K562 (cell line): ENCODE data around the gene ATP6V1G2. TPM values are rescaled to one million over a fixed set of nuclear protein-coding genes. Genes with fewer than 3 reads are reported as not detected.

ENCODE experiments used
- ATAC-seq: fragments of 200-7000 bp; cut with Tn5 transposase; 3 replicates; pipeline ENCODE4 v1.9.1; 2020; ENCODE audit warnings: moderate library complexity
- BruUV-seq: library from RNA; stranded (reverse); fragments of 400-500 nt; replicated peaks from 2 replicates; lab custom pipeline; 2021; lab: Mats Ljungman, UMichigan
- CTCF ChIA-PET: fragments of 300-600 bp; formaldehyde crosslinking; extraction: SDS; loops from one replicate; lab custom pipeline; 2021; ENCODE audit warnings: low intra/inter-chr PET ratio; lab: Yijun Ruan, JAX
- POLR2A ChIA-PET: fragments of 300-600, 350-650 bp; sonication (Branson Sonifier 250); formaldehyde crosslinking; extraction: SDS; loops from one replicate; lab custom pipeline; 2021; ENCODE audit warnings: antibody characterized with exemption, inconsistent platforms; lab: Yijun Ruan, JAX
- DNase-seq, 4 experiments: peaks; one replicate each; pipeline versions ENCODE4 v3.0.0 to v3.0.0-alpha.2; 2011 to 2018; ENCODE audit warnings: low spot score in 3 of 4, mixed read lengths in 3 of 4; ENCODE audit errors: extremely low read depth in 1 of 4
- FAIRE-seq: peaks from 2 replicates; lab custom pipeline; 2011; peaks lifted over from hg19 to GRCh38; lab: Jason Lieb, UNC
- H2AFZ ChIP-seq: 2 replicates; pipeline ENCODE4 v1.6.0; 2011; ENCODE audit warnings: low read depth, low read length, control low read depth, inconsistent platforms
- H3K27ac ChIP-seq: fragments of 200-600 bp; 3 replicates; pipeline ENCODE4 v1.8.0; 2011; ENCODE audit warnings: low read depth, mild to moderate bottlenecking, control low read depth, inconsistent platforms, low read length, moderate library complexity, mixed read lengths; ENCODE audit errors: extremely low read depth
- H3K27me3 ChIP-seq, 2 experiments: fragments of 300-600 bp in 1 of 2; 2 replicates in 1 of 2; 3 replicates in 1 of 2; pipeline versions ENCODE4 v1.6.0 to v1.8.0; 2011; ENCODE audit warnings: inconsistent platforms in 2 of 2, low read length in 2 of 2, mild to moderate bottlenecking in 1 of 2, mixed read lengths in 1 of 2, moderate library complexity in 1 of 2; ENCODE audit not compliant: control insufficient read depth in 2 of 2, insufficient read depth in 2 of 2
- H3K36me3 ChIP-seq: fragments of 300-600 bp; 3 replicates; pipeline ENCODE4 v1.8.0; 2011; ENCODE audit warnings: mild to moderate bottlenecking, low read length, inconsistent platforms; ENCODE audit not compliant: control insufficient read depth, insufficient read depth
- H3K4me1 ChIP-seq, 2 experiments: fragments of 200-600 bp in 1 of 2; replicated peaks in 1 of 2; 2 replicates in 1 of 2; 3 replicates in 1 of 2; pipeline versions ENCODE4 v1.5.1 to v1.8.0; 2011; ENCODE audit warnings: inconsistent platforms in 2 of 2, low read length in 2 of 2, mild to moderate bottlenecking in 1 of 2, mixed read lengths in 1 of 2, moderate library complexity in 1 of 2; ENCODE audit not compliant: control insufficient read depth in 2 of 2, insufficient read depth in 2 of 2
- H3K4me2 ChIP-seq: 2 replicates; pipeline ENCODE4 v1.6.1; 2011; ENCODE audit warnings: low read length, control low read depth, inconsistent platforms, mixed read lengths; ENCODE audit not compliant: insufficient read depth
- H3K4me3 ChIP-seq: fragments of 200-600 bp; sonication (generic), shearing (Covaris generic); 2 replicates; pipeline ENCODE4 v1.5.1; 2016; ENCODE audit warnings: control low read depth, inconsistent platforms
- H3K79me2 ChIP-seq: fragments of 200-600 bp; 3 replicates; pipeline ENCODE4 v1.8.0; 2011; ENCODE audit warnings: low read length, inconsistent platforms; ENCODE audit not compliant: control insufficient read depth, insufficient read depth
- H3K9ac ChIP-seq, 2 experiments: 2 replicates each; pipeline versions ENCODE4 v1.6.0 to v1.6.1; 2011; ENCODE audit warnings: low read depth in 2 of 2, low read length in 2 of 2, control low read depth in 1 of 2, inconsistent platforms in 1 of 2, mild to moderate bottlenecking in 1 of 2, mixed read lengths in 1 of 2; ENCODE audit not compliant: insufficient read depth in 1 of 2
- H3K9me1 ChIP-seq: one replicate; pipeline ENCODE4 v1.6.0; 2011; ENCODE audit warnings: inconsistent platforms, mild to moderate bottlenecking, low read length, moderate library complexity; ENCODE audit not compliant: control insufficient read depth, insufficient read depth
- H3K9me3 ChIP-seq: replicated peaks from 2 replicates; pipeline ENCODE4 v1.5.1; 2011; ENCODE audit warnings: low read depth, low read length, inconsistent platforms; ENCODE audit not compliant: control insufficient read depth, insufficient read depth
- H4K20me1 ChIP-seq: replicated peaks from 2 replicates; pipeline ENCODE4 v1.6.1; 2011; ENCODE audit warnings: low read length, inconsistent platforms, mixed read lengths; ENCODE audit not compliant: control insufficient read depth, insufficient read depth
- CEBPG ChIP-seq, 3 experiments: fragments of 200-800 bp in 1 of 3; sonication (Bioruptor generic) in 1 of 3; sonication (generic) in 1 of 3; formaldehyde crosslinking in 1 of 3; IDR thresholded peaks in 2 of 3; conservative IDR thresholded peaks in 1 of 3; 2 replicates each; pipeline versions ENCODE4 v1.6.1 to v1.8.0; 2016 to 2022; ENCODE audit warnings: missing compliant biosample characterization in 2 of 3, missing genetic modification characterization in 2 of 3, mild to moderate bottlenecking in 1 of 3, missing genetic modification reagents in 1 of 3
- HIVEP1 ChIP-seq: fragments of 250-450 bp; sonication (Bioruptor Pico); IDR thresholded peaks from 2 replicates; pipeline ENCODE4 v1.4.0; 2020; ENCODE audit warnings: mild to moderate bottlenecking
- HOXB6 ChIP-seq: fragments of 250-450 bp; sonication (Bioruptor Pico); IDR thresholded peaks from 2 replicates; pipeline ENCODE4 v1.5.1; 2022; ENCODE audit warnings: mild to moderate bottlenecking, borderline replicate concordance
- SAP30 ChIP-seq: fragments of 200-600 bp; sonication (generic); IDR thresholded peaks from 2 replicates; pipeline ENCODE4 v1.6.1; 2012; ENCODE audit warnings: borderline replicate concordance, low read depth, mild to moderate bottlenecking, moderate library complexity, low read length, control low read depth, inconsistent platforms; ENCODE audit not compliant: insufficient read depth, poor library complexity, severe bottlenecking
- SRSF1 ChIP-seq: fragments of 200-400 bp; formaldehyde crosslinking; IDR thresholded peaks from 2 replicates; pipeline ENCODE4 v1.6.1; 2017; ENCODE audit warnings: mild to moderate bottlenecking, low read depth, low read length, moderate library complexity
- YY1 ChIP-seq, 3 experiments: IDR thresholded peaks; 2 replicates each; pipeline ENCODE4 v1.6.1; 2011; ENCODE audit warnings: low read length in 2 of 3, mild to moderate bottlenecking in 2 of 3, moderate library complexity in 2 of 3, borderline replicate concordance in 1 of 3, control low read depth in 1 of 3, low read depth in 1 of 3; ENCODE audit not compliant: insufficient read depth in 3 of 3, insufficient replicate concordance in 2 of 3, control insufficient read depth in 1 of 3, insufficient read length in 1 of 3; ENCODE audit errors: extremely low read depth in 1 of 3
- ZBTB40 ChIP-seq, 2 experiments: fragments of 450-650 bp in 1 of 2; sonication (generic) in 1 of 2; formaldehyde crosslinking in 1 of 2; IDR thresholded peaks; 2 replicates each; pipeline versions ENCODE4 v1.7.1 to v1.9.0; 2016 to 2022; ENCODE audit warnings: inconsistent platforms in 1 of 2, mild to moderate bottlenecking in 1 of 2, missing genetic modification reagents in 1 of 2
- WGBS: fragments of 100-300 bp; shearing (Covaris generic); methylation state at CpG from one replicate; pipeline ENCODE4 v1.1.6; 2016; ENCODE audit warnings: low coverage, mixed read lengths; ENCODE audit not compliant: insufficient coverage; ENCODE audit errors: missing lambda C conversion rate; 5-methylcytosine and 5-hydroxymethylcytosine counted together
- in situ Hi-C: fragments of 300-500 bp; cut with MboI; formaldehyde crosslinking; loops from 4 replicates; pipeline ENCODE4 v1.15.0; 2018; ENCODE audit warnings: inconsistent platforms, mixed read lengths
- intact Hi-C: fragments of 100-400 bp; cut with micrococcal nuclease; formaldehyde crosslinking; loops from 2 replicates; pipeline ENCODE4 v1.14.2; 2022
- polyA plus RNA-seq, 8 experiments: library from polyadenylated mRNA; depleted of rRNA in 4 of 8; stranded (reverse) in 5 of 8; unstranded in 3 of 8; fragments of >200 nt; fragmentation: Nextera tagmentation in 2 of 8; fragmentation: Illumina TruSeq in 1 of 8; extraction: Ambion mirVana in 2 of 8; extraction: Trizol in 1 of 8; gene quantifications; 2 replicates each; pipeline versions ENCODE4 v1.2.1 to v1.2.3, GENCODE V29; 2011 to 2014; ENCODE audit warnings: inconsistent platforms in 1 of 8, missing spikeins in 1 of 8
- total RNA-seq, 7 experiments: library from RNA; depleted of rRNA in 6 of 7; stranded (reverse); fragments of >200 nt in 6 of 7; fragmentation: Illumina TruSeq in 2 of 7; extraction: Trizol in 2 of 7; gene quantifications; 2 replicates each; pipeline versions ENCODE4 v1.2.1 to v1.2.3, GENCODE V29; 2011 to 2021; ENCODE audit warnings: low replicate concordance in 1 of 7

ATP6V1G2 gene
- total and polyA plus RNA-seq, 9 of the 15 experiments (the other 6 are each of a cell fraction or from before 2014, with no cell fraction given), result 0.14 to 1.5 (median 0.33) TPM

GRCh38 chr6:31541059-31541657, 5.2 kb downstream of the ATP6V1G2 start (continued):
- peak; percentile 31; the same call in 1 of the 2 replicates for TF ChIP-seq CEBPG (CRISPR knock-in tag; IDR thresholded peaks at IDR 0.05)
- peak; percentile 55 to 63; a peak in 3 of 4 replicates for TF ChIP-seq CEBPG (tag; conservative IDR thresholded peaks at IDR 0.05 in 1 of 2, IDR thresholded peaks at IDR 0.05 in 1 of 2)
- TF ChIP-seq YY1 (IDR thresholded peaks at IDR 0.05; ENCODE audit: borderline replicate concordance in 1 of 3, control insufficient read depth in 1 of 3, extremely low read depth in 1 of 3, insufficient read depth in 3 of 3, insufficient read length in 1 of 3, insufficient replicate concordance in 2 of 3, low read depth in 1 of 3, low read length in 2 of 3), result peak in 1 of 3 experiments; percentile 58
- TF ChIP-seq HIVEP1 (CRISPR knock-in tag), result 0 out of 2 replicates have a peak, but pooled peaks have one; percentile 36

- Histone ChIP-seq H3K9me1 (peaks cover 15% of the 10 kb centered on the region), H3K4me2 (peak overlapping the region; percentile 98), H3K27me3 (no peaks in the 10 kb centered on the region), H3K4me3 (peak overlapping the region; percentile 76), H3K27ac (peak overlapping the region; percentile 98), H3K9me3 (no peaks in the 10 kb centered on the region), H3K79me2 (peaks cover 78% of the 10 kb centered on the region), H2AFZ (no peak overlapping the region), H3K9ac (peak overlapping the region; percentile 92 to 97), H3K36me3 (peaks cover 58% of the 10 kb centered on the region), H3K4me1 (peaks cover 6 to 24% of the 10 kb centered on the region in 2 experiments; a peak in 4 of 5 replicates), H4K20me1 (peaks cover 38% of the 10 kb centered on the region)
- ATAC-seq (no peak), DNase-seq (no peak), FAIRE-seq (no peak)
- BruUV-seq, result no TSS peak
- 2% methylated on average over 4 of the region's 4 CpGs for WGBS
- ChIA-PET POLR2A (interaction anchor here (0.6 to 4.8 kb wide), 18 partner anchors 10 to 640 kb away, joined by 3 to 107 read pairs (median 12); partner anchors contain the start of genes BAG6, C6orf47, LTB and MCCD1), CTCF (no interaction called here)
- in situ Hi-C loops (loop anchor here (25.0 kb wide), 1 partner anchor 1422 kb away; the partner anchor contains the start of genes BRD2 and HLA-DMA), intact Hi-C loops (loop anchor here (1.0 to 10.0 kb wide), 3 partner anchors 48 to 234 kb away; partner anchors contain the start of gene VWA7)
- TF ChIP-seq HOXB6 (CRISPR knock-in tag), result no peak
- no peak for TF ChIP-seq SRSF1
- peak; percentile 59; the same call in 1 of the 2 replicates for TF ChIP-seq ZBTB40 (IDR thresholded peaks at IDR 0.05)
- no peak for TF ChIP-seq ZBTB40 (CRISPR knock-in tag; IDR thresholded peaks at IDR 0.05)
- peak; percentile 21 for TF ChIP-seq SAP30
Measured at GRCh38 chr6:31540640-31541039, 5.8 kb downstream of the ATP6V1G2 start.
